GM19468 (cell line): ENCODE measurements around the gene CDV3.
A peak's percentile ranks its signal among the peaks of the same experiment; 100 is the strongest.
"Not testable (repeated sequence)": the region's sequence is repeated elsewhere in the genome, so short reads cannot be mapped to it uniquely, and the experiment has no call there.

Source experiments
- ATAC-seq: cut with Tn5 transposase; IDR thresholded peaks from one replicate; pipeline ENCODE4 v1.9.1; 2021; ENCODE audit warnings: mild to moderate bottlenecking, moderate library complexity, moderate number of reproducible peaks; ENCODE audit not compliant: unreplicated experiment; ENCODE audit errors: extremely low read depth

The CDV3 gene, protein sequence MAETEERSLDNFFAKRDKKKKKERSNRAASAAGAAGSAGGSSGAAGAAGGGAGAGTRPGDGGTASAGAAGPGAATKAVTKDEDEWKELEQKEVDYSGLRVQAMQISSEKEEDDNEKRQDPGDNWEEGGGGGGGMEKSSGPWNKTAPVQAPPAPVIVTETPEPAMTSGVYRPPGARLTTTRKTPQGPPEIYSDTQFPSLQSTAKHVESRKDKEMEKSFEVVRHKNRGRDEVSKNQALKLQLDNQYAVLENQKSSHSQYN

DNA sequence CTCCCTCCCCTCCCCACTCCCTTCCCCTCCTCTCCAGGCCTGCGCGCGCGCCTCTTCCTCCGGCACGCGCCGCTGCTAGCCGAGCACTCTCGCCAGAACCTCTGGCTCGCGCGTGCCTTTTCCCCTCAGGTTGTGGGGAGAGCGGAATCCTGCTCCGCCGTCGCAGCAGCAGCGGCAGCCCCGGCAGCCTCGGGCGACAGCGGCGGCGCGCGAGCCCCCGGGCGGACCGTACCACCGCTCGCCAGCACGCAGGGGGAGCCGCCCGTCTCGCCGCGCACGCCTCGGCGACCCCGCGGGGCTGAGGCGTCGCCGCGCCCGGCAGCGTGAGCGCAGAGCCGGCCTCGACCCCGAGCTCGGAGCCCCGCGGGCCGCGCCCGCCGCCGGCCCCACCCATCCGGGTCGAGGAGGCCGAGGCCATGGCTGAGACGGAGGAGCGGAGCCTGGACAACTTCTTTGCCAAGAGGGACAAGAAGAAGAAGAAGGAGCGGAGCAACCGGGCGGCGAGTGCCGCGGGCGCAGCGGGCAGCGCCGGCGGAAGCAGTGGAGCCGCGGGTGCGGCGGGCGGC, at the start of gene CDV3:
CDV3 (plus strand) TSS at position 58 of the 566 bp plus-strand sequence; CDS start at position 417, 359 bp downstream.
- peak; percentile 12 for ATAC-seq

DNA sequence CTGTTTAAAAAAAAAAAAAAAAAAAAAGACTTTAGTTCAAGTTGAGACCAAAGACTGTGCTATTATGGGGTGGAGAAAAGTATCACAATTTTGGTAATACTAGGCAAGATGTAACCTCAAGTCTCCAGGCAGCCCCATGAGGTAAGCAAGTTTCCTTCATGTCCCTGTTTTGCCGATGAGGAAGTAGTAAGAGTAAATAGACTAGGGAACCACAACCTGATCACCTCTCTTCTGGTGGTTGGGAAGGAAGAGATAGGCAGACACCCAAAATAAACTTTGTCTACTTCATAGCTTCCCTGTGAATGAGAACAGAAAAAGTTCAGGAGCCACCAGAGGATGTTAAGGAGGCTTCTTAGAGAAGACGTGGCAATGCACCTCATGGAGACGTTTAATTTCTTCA, 49.7 kb upstream of the CDV3 start:
- ATAC-seq, result not testable (repeated sequence)

DNA sequence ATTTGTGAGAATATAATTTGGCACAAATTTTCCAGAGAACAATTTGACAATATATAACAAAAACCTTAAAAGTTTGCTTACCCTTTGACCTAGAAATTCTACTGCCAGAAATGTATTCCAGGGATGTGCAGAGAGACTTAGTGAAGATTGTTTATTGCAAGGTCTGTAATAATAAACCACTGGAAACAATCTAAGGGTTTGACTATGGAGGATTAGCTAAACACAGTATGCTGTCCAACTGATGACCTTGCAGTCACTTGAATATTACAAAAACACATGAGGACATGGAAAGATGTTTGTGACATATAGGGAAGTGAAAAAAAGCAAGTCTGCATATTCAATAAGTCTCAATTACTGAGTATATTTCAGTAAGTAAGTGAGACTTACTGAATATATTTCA, 48.1 kb upstream of the CDV3 start:
- ATAC-seq, result no peak

GRCh38 chr3:133527081-133527715, 46.3 kb upstream of the CDV3 start:
- no peak for ATAC-seq

DNA sequence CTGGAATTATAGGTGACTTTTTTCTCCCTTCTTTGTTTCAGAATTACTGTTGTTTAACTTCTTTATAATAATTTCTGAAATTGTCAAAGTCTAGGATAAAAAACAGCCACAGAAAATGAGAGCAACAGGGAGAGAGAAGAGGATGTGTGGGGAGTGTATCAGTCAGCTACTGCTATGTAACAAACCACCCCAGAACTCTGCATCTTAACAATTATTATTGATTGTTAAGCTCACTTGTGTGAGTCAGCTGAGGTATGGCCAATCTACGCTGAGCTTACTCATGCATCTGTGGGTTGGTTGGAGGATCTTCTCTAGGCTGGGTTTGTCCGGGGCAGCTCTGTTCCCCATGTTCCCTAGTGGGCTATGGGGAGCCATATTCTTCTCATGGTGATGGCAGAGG, 43.7 kb upstream of the CDV3 start:
- no peak for ATAC-seq

DNA sequence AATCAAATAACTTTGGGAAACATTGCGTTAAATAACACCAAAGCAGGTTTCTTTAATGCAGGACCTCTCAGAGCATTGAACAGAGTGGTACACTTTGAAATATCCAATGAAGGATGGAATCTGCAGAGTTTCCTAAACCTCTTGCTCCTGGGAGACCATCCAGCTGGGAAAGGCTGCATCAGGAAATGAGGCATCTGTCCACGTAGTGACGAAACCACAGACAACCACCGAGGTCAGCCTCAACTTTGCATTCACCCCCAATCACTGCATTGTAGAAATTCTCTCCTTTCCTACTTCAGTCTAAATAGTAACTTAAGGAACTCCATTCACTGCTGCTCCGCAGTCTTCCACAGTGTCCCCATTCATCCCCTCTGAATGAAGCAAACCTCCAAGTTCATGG, 41.5 kb upstream of the CDV3 start:
- no peak for ATAC-seq

GRCh38 chr3:133532951-133533350, 40.5 kb upstream of the CDV3 start:
- ATAC-seq, result no peak

DNA sequence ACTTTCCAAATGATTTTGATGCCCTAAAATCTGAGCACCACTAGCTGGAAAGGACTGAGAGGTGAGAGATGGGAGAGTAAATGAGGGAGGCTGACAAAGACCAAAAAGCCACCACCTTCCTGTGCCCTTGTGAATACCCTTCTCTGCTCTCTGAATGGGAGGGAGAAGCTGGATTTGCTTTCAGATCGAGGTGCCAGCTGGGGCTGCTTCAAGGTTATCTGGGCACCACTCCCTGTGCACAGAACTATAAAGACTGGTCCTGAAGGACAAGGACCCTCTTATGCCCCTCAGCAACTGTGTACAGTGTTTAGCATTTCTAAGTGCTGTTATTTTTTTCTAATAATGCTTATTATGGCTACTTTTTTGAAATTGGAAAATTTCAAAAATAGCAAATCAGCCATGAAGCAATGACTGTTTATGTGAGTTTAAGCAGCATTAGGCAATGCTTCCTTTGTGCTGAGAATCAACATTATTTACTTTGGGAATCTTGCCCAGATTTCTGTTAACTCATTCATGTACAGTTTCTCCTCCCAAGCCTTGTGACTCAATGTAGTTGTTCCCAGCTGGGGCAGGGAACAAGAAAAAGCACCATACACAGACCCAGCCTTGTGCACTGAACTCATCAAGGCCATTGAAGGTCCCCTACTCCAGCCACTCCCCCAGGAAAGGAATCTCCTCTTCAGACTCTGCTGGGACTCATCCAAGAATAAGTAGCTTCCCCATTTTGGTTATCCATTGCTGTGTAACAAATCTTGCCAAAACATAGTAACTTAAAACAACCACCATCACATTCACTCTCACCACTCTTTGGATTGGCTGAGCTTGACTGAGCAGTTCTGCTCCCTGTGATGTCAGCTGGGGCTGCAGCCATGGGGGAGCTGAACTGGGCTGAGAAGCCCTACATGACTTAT, 37.3 kb upstream of the CDV3 start:
- no peak for ATAC-seq

DNA sequence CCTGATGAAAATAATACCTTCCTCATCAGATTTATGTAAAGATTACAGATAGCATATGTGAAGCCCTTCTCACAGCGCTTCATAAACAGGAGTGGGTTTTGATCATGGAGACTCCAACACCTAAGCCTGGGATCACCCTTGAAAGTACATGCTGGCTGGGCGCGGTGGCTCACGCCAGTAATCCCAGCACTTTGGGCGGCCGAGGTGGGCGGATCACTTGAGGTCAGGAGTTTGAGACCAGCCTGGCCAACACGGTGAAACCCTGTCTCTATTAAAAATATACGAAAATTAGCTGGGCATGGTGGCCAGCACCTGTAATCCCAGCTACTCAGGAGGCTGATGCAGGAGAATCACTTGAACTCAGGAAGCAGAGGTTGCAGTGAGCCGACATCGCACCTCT, 36.4 kb upstream of the CDV3 start:
- not testable (repeated sequence) for ATAC-seq

DNA sequence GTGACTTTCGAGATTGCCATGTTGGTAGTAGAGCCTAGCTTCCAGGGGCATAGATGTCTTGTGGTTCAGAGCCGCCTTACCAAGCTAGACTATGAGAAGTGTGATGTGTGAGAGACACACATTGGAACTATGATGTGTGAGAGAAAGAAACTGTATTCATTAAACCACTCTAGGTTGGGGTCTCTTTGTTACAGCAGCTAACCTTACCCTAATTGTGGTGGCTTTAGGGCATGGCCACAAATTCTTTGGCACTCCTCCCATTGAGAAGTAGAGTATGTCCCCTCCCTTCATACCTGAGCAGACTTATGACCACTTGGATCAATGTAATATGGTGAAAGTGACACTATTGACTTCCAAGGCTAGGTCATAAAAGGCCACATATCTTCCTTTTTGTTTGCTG, 35.3 kb upstream of the CDV3 start:
- no peak for ATAC-seq

GRCh38 chr3:133540896-133541674, 32.4 kb upstream of the CDV3 start:
- peak; percentile 17 for ATAC-seq

DNA sequence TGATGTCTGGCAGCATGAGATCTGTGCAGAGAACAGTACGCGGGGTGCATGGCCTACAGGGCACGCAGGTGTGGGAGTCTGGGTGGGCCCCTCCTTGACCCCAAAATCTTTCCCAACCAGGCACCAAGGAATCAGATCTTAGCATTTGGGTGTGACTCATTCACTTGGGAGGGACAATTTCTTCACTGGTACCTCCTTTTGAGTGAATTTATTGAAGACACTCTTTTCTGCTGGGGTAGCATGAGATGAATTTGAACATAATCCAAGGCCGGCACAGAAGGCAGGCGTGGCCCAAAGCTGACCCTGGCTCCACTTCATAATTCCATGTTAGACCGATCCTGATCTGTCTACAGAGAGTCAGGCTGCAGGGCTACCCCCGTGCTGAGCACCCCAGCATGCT, 30.6 kb upstream of the CDV3 start:
- ATAC-seq, result no peak

DNA sequence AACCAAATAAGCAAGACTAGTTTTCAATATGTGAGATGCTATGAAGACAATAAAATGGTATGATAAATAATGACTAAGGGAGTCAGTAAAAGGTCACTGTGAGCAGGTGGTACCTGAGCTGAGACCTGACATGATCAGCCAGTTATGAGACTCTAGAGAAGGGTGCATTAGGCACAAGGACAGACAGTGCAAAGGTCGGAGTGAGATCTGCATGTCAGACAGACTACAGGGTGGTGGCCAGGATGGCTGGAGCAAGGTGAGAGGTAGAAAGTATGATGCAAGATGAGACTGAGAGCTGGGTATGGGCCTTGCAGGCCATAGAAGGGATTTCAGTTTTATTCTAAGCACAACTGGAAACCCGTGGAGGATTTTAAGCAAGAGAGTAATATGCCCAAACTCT, 28.5 kb upstream of the CDV3 start:
- ATAC-seq, result not testable (repeated sequence)

DNA sequence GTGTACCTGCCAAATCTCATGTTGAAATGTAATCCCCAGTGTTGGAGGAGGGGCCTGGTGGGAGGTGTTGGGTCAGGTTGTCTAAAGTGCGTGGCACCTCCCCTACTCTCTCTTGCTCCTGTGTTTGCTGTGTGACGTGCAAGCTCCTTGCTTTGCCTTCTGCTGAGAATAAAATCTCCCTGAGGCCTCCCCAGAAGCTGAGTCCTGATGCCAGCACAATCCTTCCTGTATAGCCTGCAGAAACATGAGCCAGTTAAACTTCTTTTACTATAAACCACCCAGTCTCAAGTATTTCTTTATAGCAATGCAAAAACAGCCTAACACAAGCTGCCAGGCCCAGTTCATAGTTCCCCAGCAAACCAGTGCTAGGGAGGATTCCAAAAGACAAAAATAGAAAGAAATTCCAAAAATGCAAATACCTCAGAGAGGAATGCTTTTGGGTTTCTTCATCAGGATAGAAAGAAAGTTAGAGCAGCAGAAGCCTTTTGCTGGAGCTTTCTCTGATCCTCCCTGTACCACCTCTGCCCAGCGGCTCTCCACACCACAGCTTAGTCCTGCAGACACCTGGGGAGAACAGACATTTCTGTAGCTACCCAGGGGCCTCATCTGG, 25.9 kb upstream of the CDV3 start:
- ATAC-seq, result no peak

DNA sequence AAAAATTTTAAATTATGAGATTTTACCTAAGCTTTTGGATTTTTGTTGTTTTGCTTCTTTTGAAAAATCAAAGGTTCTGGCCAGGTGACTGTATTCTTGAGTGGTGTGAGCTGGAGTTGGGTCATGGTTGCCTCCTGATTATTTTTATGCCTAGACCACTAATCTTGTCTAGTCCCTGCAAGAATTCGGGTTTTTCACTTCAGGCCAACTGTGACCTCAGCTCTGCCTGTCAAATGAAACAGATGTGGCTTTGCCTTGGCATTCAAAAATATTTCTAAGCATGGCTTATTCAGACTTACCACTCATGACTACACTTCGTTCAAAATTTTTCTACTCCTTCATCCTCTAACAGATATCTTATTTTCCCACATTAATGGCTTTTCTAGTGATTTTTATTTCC, 25.4 kb upstream of the CDV3 start:
- no peak for ATAC-seq

GRCh38 chr3:133549565-133549964, 23.9 kb upstream of the CDV3 start:
- no peak for ATAC-seq

DNA sequence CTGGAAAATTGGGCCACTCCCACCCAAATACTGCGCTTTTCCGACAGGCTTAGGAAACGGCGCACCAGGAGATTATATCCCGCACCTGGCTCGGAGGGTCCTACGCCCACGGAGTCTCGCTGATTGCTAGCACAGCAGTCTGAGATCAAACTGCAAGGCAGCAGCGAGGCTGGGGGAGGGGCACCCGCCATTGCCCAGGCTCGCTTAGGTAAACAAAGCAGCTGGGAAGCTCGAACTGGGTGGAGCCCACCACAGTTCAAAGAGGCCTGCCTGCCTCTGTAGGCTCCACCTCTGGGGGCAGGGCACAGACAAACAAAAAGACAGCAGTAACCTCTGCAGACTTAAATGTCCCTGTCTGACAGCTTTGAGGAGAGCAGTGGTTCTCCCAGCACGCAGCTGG, 21.9 kb upstream of the CDV3 start:
- not testable (repeated sequence) for ATAC-seq

DNA sequence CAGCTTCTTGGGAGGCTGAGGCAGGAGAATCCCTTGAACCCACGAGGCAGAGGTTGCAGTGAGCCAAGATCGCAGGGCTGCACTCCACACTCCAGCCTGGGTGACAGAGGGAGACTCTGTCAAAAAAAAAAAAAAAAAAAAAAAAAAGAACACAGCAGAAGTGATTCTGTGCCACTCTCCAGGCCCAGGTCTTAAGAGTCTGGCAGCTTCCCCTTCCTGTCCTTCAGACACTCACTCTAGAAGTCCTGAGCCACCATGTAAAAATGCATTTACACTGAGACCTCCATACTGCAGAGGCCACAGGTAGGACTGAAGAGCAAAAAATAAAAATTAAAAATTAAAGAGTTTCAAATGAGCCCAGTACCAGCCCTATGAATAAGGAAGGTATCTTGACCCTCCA, 11.8 kb upstream of the CDV3 start:
- no peak for ATAC-seq

DNA sequence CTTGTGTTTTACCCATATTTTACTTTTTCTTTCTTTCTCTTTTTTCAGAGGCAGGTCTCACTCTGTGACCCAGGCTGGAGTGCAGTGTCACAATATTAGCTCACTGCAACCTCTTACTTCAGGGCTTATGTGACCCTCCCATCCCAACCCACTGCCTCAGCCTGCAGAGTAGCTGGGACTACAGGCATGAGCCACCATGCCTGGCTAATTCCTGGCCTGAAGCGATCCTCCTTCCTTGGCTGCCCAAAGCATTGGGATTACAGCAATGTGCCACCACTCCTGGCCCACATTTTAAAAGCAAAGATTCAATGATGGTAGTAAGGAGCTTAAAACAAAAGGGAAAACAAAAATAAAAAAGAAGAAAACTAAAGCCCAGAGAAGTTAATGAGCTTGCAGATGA, 11.1 kb upstream of the CDV3 start:
- no peak for ATAC-seq

DNA sequence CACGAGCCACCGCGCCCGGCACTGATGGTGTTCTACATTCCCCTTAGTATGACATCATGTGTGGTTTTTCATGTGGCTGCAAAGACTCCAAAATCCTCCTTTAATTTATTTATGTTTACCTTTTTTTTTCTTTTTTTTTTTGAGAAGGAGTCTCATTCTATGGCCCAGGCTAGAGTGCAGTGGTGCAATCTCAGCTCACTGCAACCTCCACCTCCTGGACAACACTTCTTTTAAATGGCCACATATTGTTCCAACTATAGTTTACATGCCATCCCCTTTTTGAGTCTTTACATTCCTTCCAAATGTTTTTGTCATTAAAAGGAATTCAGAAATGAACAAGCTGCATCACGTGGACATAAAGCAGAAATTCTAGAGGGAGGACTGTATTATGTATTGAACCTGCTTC, 10.3 kb upstream of the CDV3 start:
- ATAC-seq, result no peak
